GM18873 (cell line): ENCODE measurements around the gene IQCN.

Experiments
- ATAC-seq: cut with Tn5 transposase; IDR thresholded peaks from one replicate; pipeline ENCODE4 v1.9.1; 2021; ENCODE audit warnings: mild to moderate bottlenecking, moderate library complexity, moderate number of reproducible peaks; ENCODE audit not compliant: unreplicated experiment, low FRiP score

The IQCN gene

DNA sequence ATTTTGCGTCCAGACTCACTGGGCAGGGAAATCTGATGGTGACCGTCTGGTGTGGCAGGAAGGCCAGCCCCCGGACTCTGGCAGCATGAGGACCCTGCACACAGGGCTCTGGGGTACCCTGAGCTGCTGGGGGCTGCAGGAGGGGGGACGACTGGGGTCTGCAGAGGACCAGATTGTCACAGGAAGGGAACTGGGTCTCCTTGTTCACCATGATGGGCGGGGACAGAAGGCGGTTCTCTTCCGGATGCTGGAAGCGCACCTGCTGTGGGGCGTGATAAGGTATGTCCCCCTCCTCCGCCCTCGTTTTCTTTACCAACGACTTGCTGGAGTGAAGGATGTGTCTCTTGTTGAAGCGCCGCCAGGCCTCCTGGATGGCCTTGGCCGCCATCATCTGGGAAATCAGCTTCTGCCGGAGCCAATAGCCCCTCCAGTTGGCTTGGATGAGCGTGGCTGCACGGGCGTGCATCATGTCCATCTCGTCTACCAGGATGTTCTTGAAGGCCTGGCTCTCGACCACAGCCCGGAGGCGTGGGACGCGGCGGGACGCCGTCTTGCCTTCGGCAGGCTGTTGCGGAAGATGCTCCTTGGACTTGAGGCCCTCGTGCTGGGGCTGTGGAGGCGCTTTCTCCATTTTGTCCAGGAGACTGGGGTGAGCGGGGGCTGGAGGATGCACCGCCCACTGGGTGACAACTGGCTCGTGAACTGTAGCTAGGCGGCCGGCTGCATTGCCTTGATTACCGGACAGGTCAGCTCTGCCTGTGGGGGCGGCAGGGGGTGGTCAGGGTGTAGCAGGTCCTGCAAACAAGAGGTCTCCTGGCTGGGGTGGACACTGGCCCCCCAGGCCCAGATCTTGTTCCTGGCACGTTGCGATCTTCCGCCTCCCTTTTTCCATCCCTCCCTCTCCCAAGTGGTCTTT, 7.2 kb downstream of the IQCN start:
- no peak for ATAC-seq

DNA sequence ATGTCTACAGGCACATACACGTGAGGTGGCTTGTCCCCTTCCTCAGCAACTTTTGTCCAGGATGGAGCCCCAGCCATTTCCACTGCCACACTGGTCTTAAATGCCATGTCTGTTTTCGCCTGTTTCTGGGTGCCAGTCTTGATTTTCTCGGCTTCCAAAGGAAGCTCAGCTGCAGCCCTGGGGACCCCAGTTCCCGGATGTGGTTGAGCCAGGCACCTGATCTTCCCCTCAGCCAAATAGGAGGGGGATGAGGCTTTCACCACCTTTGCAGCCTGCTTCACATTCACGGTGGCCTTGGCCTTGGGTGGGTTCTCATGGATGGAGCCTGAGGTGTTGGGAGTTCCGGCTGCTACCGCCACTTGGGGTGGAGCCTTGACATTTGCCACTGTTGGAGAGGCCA, 8.7 kb downstream of the IQCN start:
- ATAC-seq = no peak

DNA sequence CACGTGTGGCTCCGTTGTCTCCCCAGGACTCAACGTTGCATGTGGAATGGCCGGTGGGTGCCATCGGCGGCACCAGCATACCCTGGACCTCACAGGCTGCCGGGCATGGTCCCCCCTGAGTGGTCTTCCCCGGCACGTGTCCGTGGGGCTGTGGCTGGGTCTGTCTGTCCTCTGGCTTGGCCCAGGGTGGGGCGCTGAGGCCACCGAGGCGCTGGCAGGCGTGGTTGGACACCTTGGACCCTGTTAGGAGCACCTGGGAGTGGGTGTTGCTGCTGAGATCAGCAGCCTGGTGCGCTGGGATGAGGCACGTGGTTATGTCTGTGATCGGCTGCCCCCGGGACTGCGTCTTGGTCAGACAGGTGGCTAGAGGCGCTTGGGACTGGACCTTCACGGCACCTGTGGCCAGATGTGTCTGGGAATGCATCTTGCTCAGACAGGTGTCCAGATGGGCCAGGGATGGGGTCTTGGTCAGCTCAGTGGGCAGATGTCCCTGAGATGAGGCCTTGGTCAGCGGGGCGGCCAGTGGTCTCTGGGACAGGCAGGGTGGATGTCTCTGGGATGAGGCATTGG, 9.2 kb downstream of the IQCN start:
- ATAC-seq = no peak

DNA sequence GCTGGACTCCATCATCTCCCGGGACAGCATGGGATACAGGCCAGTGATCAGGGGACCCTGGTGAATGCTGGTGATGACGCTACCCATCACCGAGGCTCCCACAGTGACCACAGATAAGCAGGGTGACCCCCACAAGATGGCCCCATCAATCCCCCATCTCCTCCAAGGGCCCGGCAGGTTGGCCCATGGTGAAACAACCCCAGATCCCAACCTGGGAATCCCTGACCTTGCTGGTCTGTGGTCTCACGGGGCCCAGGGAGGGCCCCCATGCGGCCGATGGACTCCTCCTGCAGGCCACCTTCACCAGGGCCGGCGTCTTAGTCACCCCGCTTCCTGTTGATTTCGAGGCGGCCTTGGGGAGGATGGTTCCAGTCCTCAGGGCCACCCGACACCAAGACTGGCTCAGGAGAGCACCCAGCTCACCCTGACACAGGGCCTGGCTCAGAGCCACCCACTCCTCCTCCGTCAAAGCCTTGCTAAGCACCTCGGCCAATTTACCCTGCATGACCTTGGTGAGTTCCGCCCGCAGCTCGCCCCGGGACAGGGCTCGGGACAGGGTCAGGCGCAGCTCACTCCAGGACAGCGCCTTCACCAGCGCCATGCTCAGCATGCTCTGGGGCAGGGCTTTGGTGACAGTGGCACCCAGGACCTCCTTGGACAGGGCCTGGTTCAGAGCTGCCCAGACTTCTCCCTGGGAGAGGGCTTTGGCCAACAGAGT, 10.0 kb downstream of the IQCN start:
- no peak for ATAC-seq

DNA sequence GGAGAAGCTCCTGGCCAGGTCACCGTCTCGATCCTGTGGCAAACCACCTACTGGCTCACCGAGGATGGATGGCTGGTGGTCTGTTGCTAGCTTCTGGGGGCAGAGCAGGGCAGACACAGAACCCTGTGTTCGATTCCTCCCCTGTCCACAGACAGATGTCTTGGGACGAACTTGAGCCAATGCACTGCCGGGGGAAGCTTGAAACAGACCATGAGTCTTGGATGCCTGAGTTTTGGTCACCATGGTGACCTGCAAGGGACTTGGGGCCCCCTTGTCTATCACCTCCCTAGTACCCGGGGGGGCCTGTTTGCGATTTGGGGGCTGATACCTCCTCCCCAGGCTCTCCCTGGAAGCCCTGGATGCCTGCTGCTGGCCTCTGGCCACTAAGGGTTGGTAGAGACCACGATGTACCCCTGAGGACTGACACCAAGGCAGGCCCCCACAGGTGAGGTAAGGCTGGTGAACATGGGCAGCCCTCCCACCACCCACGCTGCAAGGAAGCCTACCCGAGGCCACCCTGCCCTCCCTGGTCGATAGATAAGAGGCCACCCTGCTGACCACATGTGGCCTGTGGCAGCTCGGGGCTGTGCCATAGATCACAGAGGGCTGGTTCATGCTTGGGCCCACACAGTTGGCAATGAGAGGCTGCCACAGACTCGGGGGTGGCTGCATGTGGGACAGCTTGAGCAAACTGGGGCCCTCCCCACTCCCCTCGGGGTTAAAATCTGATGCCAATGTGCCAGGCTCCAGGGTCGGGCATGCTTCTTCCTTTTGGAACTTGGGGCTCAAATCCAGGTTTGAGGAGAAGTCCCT, 10.7 kb downstream of the IQCN start:
- no peak for ATAC-seq

DNA sequence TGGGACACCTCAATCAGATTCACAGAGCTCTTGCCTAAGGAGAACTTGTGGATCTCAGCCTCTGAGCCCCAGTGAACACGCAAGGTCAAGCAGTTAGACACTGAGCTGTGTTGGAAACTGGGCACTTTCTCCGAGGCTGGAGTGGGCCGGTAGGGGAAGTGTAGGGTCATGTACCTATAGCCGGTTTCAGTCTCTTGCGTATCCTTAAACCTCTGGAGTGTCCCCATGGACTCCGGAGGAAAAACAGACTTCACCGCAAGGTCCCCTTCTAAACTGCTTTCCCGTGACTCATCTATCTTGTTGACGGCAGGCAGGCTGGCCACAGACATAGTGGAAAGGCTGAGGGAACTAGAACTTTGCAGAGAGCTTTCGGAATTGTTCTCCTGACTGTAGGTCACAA, 11.3 kb downstream of the IQCN start:
- ATAC-seq = no peak

DNA sequence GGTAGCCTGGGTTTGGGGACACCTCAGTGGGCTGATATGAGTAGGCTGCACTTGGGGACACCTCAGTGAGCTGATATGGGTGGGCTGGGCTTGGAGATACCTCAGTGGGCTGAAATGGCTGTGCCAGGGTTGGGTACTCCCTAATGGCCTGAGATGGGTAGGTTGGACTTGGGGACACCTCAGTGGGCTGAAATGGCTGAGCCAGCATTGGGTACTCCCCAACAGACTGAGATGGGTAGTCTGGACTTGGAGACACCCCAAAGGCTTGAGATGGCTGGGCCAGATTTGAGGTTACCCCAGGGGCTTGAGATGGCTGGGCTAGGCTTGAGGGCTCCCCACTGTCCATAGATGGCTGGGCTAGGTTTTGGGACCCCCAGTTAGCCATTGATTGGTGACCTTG, 12.1 kb downstream of the IQCN start:
- no peak for ATAC-seq

DNA sequence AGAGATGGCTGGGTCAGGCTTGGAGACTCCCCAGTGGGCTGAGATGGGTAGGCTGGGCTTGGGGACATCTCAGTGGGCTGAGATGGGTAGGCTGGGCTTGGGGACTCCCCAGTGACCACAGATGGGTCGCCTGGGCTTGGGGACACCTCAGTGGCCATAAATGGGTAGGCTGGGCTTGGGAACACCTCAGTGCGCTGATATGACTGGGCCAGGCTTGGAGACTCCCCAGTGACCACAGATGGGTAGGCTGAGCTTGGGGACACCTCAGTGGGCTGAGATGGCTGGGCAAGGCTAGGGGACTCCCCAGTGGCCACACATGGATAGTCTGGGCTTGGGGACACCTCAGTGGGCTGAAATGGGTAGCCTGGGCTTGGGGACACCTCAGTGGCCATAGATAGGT, 12.8 kb downstream of the IQCN start:
- no peak for ATAC-seq

DNA sequence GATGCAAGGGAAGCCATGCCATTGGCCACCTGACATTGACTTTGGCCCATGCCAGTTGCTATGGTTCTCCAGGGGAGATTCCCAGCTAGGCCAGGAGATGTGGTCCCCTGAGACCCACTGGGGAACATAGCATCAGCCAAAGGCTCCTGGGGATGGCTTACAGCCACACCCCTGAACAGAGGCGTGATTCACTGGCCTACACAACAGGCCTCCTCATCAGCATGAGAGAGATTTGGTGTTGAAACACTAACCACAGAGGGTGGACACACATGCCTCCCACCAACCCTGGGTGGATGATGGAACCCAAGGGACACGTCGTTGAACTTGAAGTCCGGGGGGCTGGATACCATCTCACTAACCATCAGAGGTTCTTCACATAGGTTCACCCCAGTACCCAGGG, 14.4 kb downstream of the IQCN start:
- ATAC-seq = no peak

DNA sequence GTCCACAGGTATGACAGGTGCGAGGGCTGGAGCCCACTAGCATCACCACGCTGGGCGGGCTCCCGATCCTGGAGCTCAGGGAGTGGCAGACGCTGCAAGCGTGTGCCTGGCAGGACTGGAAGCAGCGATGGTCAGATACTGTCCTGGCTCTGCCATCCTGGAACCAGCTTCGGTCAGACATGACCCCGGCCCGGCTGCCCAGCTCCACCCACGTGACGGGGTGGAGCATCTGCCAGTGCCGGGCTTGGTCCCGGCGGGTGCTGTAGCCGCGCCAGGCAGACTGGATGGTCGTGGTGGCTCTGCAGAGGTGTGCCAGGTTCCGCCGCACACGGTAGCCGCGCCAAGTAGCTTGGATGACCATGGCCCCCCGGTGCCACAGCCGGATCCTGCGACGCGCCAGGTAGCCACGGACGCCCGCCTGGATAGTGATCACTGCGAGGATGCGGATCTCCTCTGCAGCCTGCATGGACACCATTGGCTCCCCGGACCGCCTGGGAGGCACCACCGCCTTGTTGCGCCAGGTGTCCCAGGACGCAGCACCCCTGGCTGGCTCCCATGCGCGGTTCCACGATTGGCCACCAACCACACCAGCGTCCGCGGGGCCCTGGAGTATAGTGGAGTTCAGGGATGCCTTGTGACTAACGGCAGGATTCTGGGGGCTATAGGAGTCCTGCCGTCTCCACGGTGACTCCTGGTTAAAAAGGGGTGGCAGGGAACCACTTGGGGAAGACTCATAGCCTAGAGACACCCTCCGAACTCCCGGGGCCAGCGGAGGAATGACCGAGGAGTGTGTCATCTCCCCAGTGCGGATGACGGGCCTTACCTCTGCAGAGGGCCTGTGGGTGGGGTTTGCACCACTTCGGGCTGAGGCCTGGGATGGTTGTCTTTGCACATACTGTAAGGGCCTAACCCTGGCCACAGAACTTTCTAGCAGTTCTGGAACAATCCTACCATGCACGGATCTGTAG, 16.5 kb downstream of the IQCN start:
- ATAC-seq = no peak

DNA sequence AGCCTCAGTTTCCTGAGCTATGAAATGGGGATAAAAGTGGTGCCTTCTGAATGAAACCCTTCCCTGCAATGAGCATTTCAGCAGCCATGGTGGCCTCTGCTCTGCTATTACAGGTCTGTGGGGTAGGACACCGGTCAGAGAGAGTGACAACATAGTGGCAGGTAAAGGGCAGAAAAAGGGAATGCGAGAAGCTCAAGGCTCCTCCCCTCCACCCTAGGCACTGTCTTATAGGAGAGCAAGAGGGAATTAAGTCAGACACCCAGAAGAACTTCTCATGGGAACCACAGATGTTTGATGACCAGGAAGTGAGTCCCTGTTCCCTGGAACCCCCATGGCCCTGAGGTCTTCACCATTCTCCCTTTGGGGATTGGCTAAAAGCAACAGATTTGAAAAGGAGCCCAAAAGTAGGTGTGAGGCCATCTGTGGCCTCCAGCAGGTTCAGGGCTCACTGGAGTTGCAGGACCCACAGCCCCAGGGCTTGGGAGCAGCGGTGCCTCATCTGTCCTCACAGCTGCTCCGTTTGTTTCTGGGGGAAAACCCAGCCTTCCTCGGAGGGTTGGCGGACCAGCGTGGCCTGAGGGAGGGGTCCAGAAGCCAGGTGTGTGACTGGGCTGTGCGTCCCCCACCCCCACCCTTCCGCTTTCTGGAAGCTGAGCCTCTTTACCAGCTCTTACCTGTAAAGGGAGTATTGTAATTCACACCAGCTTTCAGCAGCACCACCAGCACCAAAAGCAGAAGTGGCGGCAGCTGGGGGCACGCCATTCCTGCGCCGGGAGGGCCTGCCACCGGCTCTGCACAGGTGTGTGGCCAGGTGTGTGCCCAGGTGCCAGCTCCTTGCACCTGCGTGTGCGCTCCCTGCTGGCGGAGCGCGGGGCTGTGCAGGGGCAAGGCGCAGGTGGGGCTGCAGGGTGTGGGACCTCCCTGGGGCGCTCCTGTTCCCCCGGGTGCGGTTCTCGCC, 19.4 kb downstream of the IQCN start:
- no peak for ATAC-seq

DNA sequence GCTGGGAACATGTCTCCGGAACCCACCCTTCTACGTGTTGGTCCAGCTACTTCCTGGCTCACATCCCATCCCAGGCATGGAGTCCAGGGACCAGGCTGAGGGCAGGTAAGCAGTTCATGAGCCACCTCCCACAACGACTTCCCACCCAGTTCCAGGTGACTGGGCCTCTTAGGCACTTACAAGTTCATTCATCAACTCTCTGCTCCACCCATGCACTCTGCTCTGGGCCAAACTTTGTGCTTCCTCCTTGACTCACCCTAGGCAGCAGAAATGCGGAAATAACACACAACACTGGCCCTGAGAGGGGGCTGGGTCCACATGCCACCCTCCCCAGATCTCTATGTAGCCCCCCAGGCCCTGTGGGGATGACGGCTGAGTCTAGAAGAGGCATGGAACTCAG, 20.5 kb downstream of the IQCN start:
- no peak for ATAC-seq

DNA sequence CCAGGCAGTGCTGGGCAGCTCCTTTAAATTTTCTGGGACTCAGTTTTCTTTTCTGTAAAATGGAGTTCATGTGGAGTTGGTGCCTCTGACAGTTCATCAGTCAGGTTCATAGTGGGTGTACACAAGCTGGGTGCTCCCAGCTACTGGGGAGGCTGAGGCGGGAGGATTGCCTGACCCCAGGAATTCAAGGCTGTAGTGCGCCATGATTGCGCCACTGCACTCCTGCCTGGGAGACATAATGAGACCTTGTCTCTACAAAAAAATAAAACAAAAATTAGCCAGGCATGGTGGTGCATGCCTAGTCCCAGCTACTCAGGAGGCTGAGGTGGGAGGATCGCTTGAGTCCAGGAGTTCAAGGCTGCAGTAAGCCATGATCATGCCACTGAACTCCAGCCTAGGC, 21.1 kb downstream of the IQCN start:
- no peak for ATAC-seq

DNA sequence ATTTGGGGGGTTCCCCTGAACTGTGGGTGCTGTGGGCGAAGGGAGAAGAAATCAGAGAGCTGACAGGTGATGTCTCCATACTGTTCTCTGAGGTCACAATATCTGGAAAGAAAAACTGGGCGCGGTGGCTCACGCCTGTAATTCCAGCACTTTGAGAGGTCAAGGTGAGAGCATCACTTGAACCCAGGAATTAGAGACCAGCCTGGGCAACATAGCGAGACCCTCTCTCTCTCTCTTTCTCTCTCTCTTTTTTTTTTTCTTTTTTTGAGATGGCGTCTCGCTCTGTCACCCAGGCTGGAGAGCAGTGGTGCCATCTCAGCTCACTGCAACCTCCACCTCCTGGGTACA, 21.9 kb downstream of the IQCN start:
- ATAC-seq = no peak

DNA sequence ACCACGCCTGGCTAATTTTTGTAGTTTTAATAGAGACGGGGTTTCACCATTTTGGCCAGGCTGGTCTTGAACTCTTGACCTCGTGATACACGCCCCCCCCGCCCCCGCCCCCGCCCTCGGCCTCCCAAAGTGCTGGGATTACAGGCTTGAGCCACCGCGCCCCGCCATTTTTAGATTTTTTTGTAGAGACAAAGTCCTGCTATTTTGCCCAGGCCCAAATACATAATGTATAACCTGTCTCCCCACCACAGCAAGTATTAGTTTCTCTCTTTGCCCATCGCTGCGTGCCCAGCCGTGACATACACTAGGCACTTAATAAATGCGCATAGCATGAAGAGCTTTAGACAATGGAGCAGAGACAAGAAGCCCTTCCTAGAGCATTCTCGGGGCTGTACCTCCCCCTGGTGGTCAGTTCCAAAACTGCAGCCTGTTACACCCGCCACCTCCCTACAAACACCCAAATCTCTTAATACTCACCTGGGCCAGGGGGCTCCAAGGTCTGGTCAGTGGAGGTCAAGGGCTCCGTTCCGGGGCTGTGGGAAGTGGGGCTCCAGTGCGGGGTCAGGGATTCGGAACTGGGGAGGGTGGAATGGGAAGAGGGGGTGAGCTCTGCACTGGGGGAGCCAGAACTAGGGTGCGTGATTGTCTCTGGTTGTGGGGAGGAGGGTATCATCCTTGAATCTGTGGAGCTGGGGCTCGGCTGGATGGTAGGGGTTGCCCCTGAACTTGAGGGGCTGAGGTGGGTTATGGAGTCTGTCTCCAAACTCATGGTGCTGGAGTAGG, 22.5 kb downstream of the IQCN start:
- no peak for ATAC-seq

DNA sequence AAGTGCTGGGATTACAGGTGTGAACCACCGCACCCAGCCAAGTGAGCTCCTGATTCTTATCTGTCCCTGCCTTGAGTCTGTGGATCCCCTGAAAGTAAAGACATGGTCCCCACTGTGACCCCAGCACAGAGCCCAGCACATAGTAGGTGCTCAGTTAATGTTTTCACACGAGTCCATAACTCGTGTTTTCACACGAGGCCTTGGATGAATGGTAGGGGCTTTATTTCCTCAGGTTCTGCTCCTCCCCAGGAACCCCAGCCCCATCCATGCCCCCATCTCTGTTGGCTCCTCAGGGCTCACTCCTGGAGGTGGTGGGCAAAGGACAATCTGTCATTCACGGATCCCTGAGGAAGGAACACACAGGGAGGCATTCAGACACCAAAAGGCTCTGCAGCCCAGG, 24.4 kb downstream of the IQCN start:
- ATAC-seq = no peak

DNA sequence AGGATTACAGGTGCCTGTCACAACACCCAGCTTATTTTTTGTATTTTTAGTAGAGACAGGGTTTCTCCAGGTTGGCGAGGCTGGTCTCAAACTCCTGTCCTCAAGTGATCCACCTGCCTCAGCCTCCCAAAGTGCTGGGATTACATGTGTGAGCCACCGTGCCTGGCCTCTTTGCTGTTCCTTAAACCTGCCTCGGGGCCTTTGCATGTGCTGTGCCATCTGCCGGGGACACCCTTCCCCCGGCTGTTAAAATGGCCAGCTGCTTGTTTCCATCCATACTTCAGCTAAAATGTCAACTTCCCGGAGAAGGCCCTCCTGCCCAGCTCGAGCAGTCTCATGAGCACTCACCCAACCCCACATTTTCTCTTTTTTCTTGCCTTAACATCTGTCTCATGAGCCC, 29.0 kb downstream of the IQCN start:
- ATAC-seq = no peak

DNA sequence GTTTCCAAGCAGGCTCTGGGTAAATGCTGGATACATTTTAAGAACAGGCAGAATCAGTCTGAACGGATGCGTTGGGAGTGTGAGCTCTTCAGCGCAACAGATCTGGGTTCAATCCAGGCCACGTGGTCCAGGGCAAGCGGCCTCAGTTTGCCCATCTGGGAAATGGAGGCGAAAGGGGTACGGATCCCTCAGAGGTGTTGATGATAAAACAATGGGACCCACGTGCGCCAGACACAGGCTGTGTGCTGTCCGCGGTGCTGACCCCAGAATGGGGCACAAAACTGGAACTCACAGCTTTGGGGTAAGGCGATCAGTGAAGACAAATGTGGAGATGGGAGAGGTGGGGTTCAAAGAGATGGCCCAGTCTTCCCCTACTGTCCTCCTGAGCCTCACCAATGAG, 34.9 kb downstream of the IQCN start:
- no peak for ATAC-seq
